Smooth muscle cell (in vitro differentiated cells): Measurements from ENCODE around the gene GSN. TPM values are rescaled to one million over a fixed set of nuclear protein-coding genes. Genes with fewer than 3 reads are reported as not detected.

Source experiments
- DNase-seq: peaks from one replicate; lab custom pipeline; 2025; ENCODE audit not compliant: unreplicated experiment; lab: John Stamatoyannopoulos, UW
- H2AFZ ChIP-seq: fragments of 200-600 bp; sonication (generic); 2 replicates; pipeline ENCODE4 v1.6.0; 2016; ENCODE audit warnings: antibody characterized with exemption, low read depth, mild to moderate bottlenecking
- H3F3A ChIP-seq: fragments of 200-600 bp; sonication (generic); 2 replicates; pipeline ENCODE4 v1.6.0; 2017; ENCODE audit warnings: antibody characterized with exemption, low read depth
- H3K27ac ChIP-seq: fragments of 200-600 bp; sonication (generic); 2 replicates; pipeline ENCODE4 v1.5.1; 2016; ENCODE audit warnings: low read depth, mild to moderate bottlenecking
- H3K27me3 ChIP-seq: fragments of 200-600 bp; sonication (generic); 2 replicates; pipeline ENCODE4 v1.6.1; 2016; ENCODE audit warnings: low read depth, mild to moderate bottlenecking
- H3K36me3 ChIP-seq: fragments of 200-600 bp; sonication (generic); 2 replicates; pipeline ENCODE4 v1.5.1; 2016; ENCODE audit warnings: low read depth
- H3K4me1 ChIP-seq: fragments of 200-600 bp; sonication (generic); 2 replicates; pipeline ENCODE4 v1.5.1; 2016; ENCODE audit warnings: low read depth
- H3K4me2 ChIP-seq: fragments of 200-600 bp; sonication (generic); 2 replicates; pipeline ENCODE4 v1.6.0; 2016; ENCODE audit warnings: mild to moderate bottlenecking
- H3K4me3 ChIP-seq: fragments of 200-600 bp; sonication (generic); 2 replicates; pipeline ENCODE4 v1.5.1; 2016; ENCODE audit warnings: mild to moderate bottlenecking
- H3K79me2 ChIP-seq: fragments of 200-600 bp; sonication (generic); 2 replicates; pipeline ENCODE4 v1.6.0; 2016; ENCODE audit warnings: low read depth, mild to moderate bottlenecking
- H3K9ac ChIP-seq: fragments of 200-600 bp; sonication (generic); 2 replicates; pipeline ENCODE4 v1.6.0; 2016; ENCODE audit warnings: low read depth
- H3K9me3 ChIP-seq: fragments of 200-600 bp; sonication (generic); replicated peaks from 2 replicates; pipeline ENCODE4 v1.5.1; 2016; ENCODE audit warnings: low read depth
- H4K20me1 ChIP-seq: fragments of 200-600 bp; sonication (generic); 2 replicates; pipeline ENCODE4 v1.6.0; 2016; ENCODE audit warnings: low read depth
- CTCF ChIP-seq: fragments of 200-600 bp; sonication (generic); IDR thresholded peaks from 2 replicates; pipeline ENCODE4 v1.5.1; 2017; ENCODE audit warnings: borderline replicate concordance, mild to moderate bottlenecking, antibody characterized with exemption; ENCODE audit not compliant: insufficient read depth, poor library complexity, severe bottlenecking
- WGBS: methylation state at CpG from one replicate; pipeline ENCODE4 v1.1.7; 2016; ENCODE audit warnings: low lambda C conversion rate; 5-methylcytosine and 5-hydroxymethylcytosine counted together
- polyA plus RNA-seq: library from polyadenylated mRNA; unstranded; fragments of >200 nt; fragmentation: Nextera tagmentation; extraction: Ambion mirVana; gene quantifications from 2 replicates; pipeline ENCODE4 v1.2.1, GENCODE V29; 2016
- total RNA-seq: library from RNA; depleted of rRNA; stranded (reverse); fragments of >200 nt; gene quantifications from 2 replicates; pipeline ENCODE4 v1.2.3, GENCODE V29; 2014

Gene GSN
- total and polyA plus RNA-seq, 2 experiments from 2014 or later, result 337 to 685 TPM

- peaks cover 47% of the 10 kb centered on the region for H3F3A ChIP-seq
- no peak overlapping the region for H3K4me3 ChIP-seq
- H3K79me2 ChIP-seq, result peaks cover 46% of the 10 kb centered on the region
- no peak for DNase-seq
- H3K36me3 ChIP-seq, result no peaks in the 10 kb centered on the region
- no peak overlapping the region for H3K9ac ChIP-seq
- no peaks in the 10 kb centered on the region for H3K27me3 ChIP-seq
- peaks cover 12% of the 10 kb centered on the region for H3K4me1 ChIP-seq
- TF ChIP-seq CTCF, result no peak
- H4K20me1 ChIP-seq, result peaks cover 5% of the 10 kb centered on the region
- peak overlapping the region; percentile 72 for H3K27ac ChIP-seq
- H3K4me2 ChIP-seq, result no peak overlapping the region
- H2AFZ ChIP-seq, result no peak overlapping the region
- WGBS, result 53% methylated on average over 5 of the region's 5 CpGs
- H3K9me3 ChIP-seq, result no peaks in the 10 kb centered on the region
Observed at GRCh38 chr9:121354141-121354540, 86.2 kb downstream of the GSN start.

- no peak overlapping the region for H2AFZ ChIP-seq
- WGBS, result 73% methylated on average over 5 of the region's 5 CpGs
- no peak for DNase-seq
- H3K4me1 ChIP-seq, result peaks cover 16% of the 10 kb centered on the region
- no peaks in the 10 kb centered on the region for H3K27me3 ChIP-seq
- H3K4me2 ChIP-seq, result no peak overlapping the region
- no peak overlapping the region for H3K4me3 ChIP-seq
- peaks cover 47% of the 10 kb centered on the region for H3K79me2 ChIP-seq
- H4K20me1 ChIP-seq, result peaks cover 5% of the 10 kb centered on the region
- H3K9ac ChIP-seq, result no peak overlapping the region
- H3F3A ChIP-seq, result peaks cover 46% of the 10 kb centered on the region
- H3K36me3 ChIP-seq, result no peaks in the 10 kb centered on the region
- TF ChIP-seq CTCF, result no peak
- no peaks in the 10 kb centered on the region for H3K9me3 ChIP-seq
- peak overlapping the region; percentile 72 for H3K27ac ChIP-seq
Observed at GRCh38 chr9:121354762-121355161, 86.8 kb downstream of the GSN start.

- Histone ChIP-seq H3K36me3 (no peaks in the 10 kb centered on the region), H3K27ac (peak overlapping the region; percentile 64), H3F3A (peaks cover 45% of the 10 kb centered on the region), H3K4me3 (no peak overlapping the region), H4K20me1 (peaks cover 5% of the 10 kb centered on the region), H2AFZ (no peak overlapping the region), H3K79me2 (peaks cover 60% of the 10 kb centered on the region), H3K4me2 (no peak overlapping the region), H3K27me3 (no peaks in the 10 kb centered on the region), H3K9me3 (no peaks in the 10 kb centered on the region), H3K9ac (no peak overlapping the region), H3K4me1 (peaks cover 10% of the 10 kb centered on the region)
- DNase-seq, result no peak
- TF ChIP-seq CTCF, result no peak
- WGBS, result 84% methylated on average over 3 of the region's 3 CpGs
Observed at GRCh38 chr9:121357011-121357410, 89.0 kb downstream of the GSN start.

- no peak for DNase-seq
- no peaks in the 10 kb centered on the region for H3K36me3 ChIP-seq
- H3K27me3 ChIP-seq, result no peaks in the 10 kb centered on the region
- peak overlapping the region; percentile 91 for H3K27ac ChIP-seq
- peaks cover 66% of the 10 kb centered on the region for H3K79me2 ChIP-seq
- H3K4me1 ChIP-seq, result peaks cover 28% of the 10 kb centered on the region
- H2AFZ ChIP-seq, result no peak overlapping the region
- H3K9me3 ChIP-seq, result no peaks in the 10 kb centered on the region
- H4K20me1 ChIP-seq, result peaks cover 5% of the 10 kb centered on the region
- 95% methylated on average over 3 of the region's 3 CpGs for WGBS
- no peak for TF ChIP-seq CTCF
- H3K4me2 ChIP-seq, result no peak overlapping the region
- H3K9ac ChIP-seq, result no peak overlapping the region
- no peak overlapping the region for H3K4me3 ChIP-seq
- peaks cover 33% of the 10 kb centered on the region for H3F3A ChIP-seq
Observed at GRCh38 chr9:121358751-121359150, 90.8 kb downstream of the GSN start.
